Mesendoderm (in vitro differentiated cells): ENCODE results near the gene FER1L5.

Experiments
- DNase-seq: peaks from one replicate; pipeline ENCODE4 v3.0.0; 2013
- H2AK5ac ChIP-seq: 2 replicates; pipeline ENCODE4 v1.6.1; 2013; ENCODE audit warnings: low read length, inconsistent platforms
- H2BK120ac ChIP-seq: 2 replicates; pipeline ENCODE4 v1.6.1; 2013; ENCODE audit warnings: low read depth, mild to moderate bottlenecking, low read length, moderate library complexity, mixed read lengths
- H2BK15ac ChIP-seq: replicated peaks from 2 replicates; pipeline ENCODE4 v1.6.1; 2013; ENCODE audit warnings: low read depth, mild to moderate bottlenecking, moderate library complexity
- H2BK5ac ChIP-seq: 2 replicates; pipeline ENCODE4 v1.6.1; 2013; ENCODE audit warnings: low read length, inconsistent platforms
- H3K18ac ChIP-seq: 2 replicates; pipeline ENCODE4 v1.6.1; 2013; ENCODE audit warnings: mild to moderate bottlenecking, low read length, mixed read lengths
- H3K23ac ChIP-seq: one replicate; pipeline ENCODE4 v1.6.1; 2013; ENCODE audit warnings: low read length
- H3K27ac ChIP-seq: 2 replicates; pipeline ENCODE4 v1.5.1; 2013; ENCODE audit warnings: low read depth, mild to moderate bottlenecking, inconsistent platforms, low read length, moderate library complexity
- H3K27me3 ChIP-seq: 2 replicates; pipeline ENCODE4 v1.6.1; 2013; ENCODE audit warnings: low read length, control low read depth, mild to moderate bottlenecking, inconsistent platforms; ENCODE audit not compliant: insufficient read depth, poor library complexity
- H3K36me3 ChIP-seq: 2 replicates; pipeline ENCODE4 v1.6.1; 2013; ENCODE audit warnings: low read length, inconsistent platforms; ENCODE audit not compliant: control insufficient read depth, insufficient read depth
- H3K4ac ChIP-seq: one replicate; pipeline ENCODE4 v1.6.1; 2013; ENCODE audit warnings: low read depth, mild to moderate bottlenecking, low read length, moderate library complexity
- H3K4me1 ChIP-seq: 2 replicates; pipeline ENCODE4 v1.6.1; 2013; ENCODE audit warnings: low read depth, low read length, inconsistent platforms; ENCODE audit not compliant: control insufficient read depth
- H3K4me2 ChIP-seq: 2 replicates; pipeline ENCODE4 v1.6.1; 2013; ENCODE audit warnings: low read length
- H3K4me3 ChIP-seq: 2 replicates; pipeline ENCODE4 v1.5.1; 2013; ENCODE audit warnings: mild to moderate bottlenecking, low read length
- H3K56ac ChIP-seq: one replicate; pipeline ENCODE4 v1.6.1; 2013; ENCODE audit warnings: low read length
- H3K79me1 ChIP-seq: 2 replicates; pipeline ENCODE4 v1.6.1; 2013; ENCODE audit warnings: low read length, inconsistent platforms
- H3K79me2 ChIP-seq: 2 replicates; pipeline ENCODE4 v1.6.1; 2013; ENCODE audit warnings: mild to moderate bottlenecking, low read length; ENCODE audit not compliant: control insufficient read depth, insufficient read depth
- H3K9ac ChIP-seq: 2 replicates; pipeline ENCODE4 v1.6.1; 2013; ENCODE audit warnings: low read length, inconsistent platforms
- H4K5ac ChIP-seq: one replicate; pipeline ENCODE4 v1.6.1; 2013; ENCODE audit warnings: low read length
- H4K8ac ChIP-seq: one replicate; pipeline ENCODE4 v1.6.1; 2013; ENCODE audit warnings: low read depth, mild to moderate bottlenecking, control low read depth, low read length, moderate library complexity
- whole genome bisulfite sequencing: extraction: QIAGEN DNeasy Blood & Tissue Kit; methylation state at CpG from one replicate; pipeline ENCODE4 v1.1.7; 2013; ENCODE audit warnings: low lambda C conversion rate, missing lambda C conversion rate; ENCODE audit not compliant: insufficient coverage; ENCODE audit errors: extremely low coverage; 5-methylcytosine and 5-hydroxymethylcytosine counted together

FER1L5 gene

DNA sequence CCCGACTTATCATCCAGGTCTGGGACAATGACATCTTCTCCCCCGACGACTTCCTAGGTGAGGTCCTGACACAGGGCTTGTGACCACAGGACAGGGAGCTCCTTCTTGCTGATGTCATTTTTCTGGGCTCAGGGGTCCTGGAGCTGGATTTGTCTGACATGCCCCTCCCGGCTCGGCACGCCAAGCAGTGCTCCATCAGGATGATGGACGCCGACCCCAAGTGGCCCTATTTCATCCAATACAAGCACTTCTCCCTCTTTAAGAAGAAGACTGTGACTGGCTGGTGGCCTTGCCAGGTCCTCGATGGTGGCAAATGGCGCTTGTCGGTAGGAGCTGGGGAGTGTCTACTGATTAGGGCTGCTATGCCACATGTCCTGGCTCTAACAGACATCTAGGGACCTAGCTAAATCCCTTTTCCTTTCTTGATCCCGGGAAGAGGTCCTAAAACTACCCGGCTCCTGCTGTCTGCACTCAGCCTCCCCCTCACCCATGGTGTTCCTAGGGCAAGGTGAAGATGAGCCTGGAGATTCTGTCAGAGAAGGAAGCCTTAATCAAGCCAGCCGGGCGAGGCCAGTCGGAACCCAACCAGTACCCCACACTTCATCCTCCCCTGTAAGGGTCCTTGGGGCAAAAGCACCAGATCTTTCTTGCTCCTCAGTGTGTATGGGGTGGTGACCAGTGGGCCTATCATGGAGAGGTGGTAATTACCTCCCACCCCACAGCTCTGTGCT is 60.6 kb downstream of the FER1L5 start:
- Histone ChIP-seq H3K79me1 (no peaks in the 10 kb centered on the region), H4K8ac (no peak overlapping the region)
- no CpG with 5 or more reads among the region's 16 CpGs for WGBS

DNA sequence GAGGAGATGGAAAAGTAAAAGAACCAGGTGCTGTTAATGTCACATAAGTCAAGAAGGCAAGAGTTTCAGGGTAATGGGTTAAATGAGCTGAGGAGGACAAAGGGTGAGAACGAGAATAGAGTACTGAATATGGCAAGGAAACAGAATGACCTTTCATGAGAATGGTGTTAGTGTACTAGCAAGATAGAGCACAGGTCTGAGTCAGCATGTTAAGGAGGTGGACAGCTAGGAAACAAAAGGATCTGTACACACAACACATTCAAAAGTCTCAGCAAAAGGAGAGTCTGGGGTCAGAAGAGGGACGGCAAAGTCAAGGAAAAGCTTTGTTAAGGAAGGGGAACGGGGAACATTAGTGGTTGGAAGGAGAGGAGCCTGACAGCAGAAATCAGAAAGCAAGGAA is 68.4 kb downstream of the FER1L5 start:
- Histone ChIP-seq H3K4me3 (no peak overlapping the region), H3K27me3 (no peaks in the 10 kb centered on the region), H4K5ac (no peak overlapping the region), H2AK5ac (no peak overlapping the region), H3K79me2 (no peaks in the 10 kb centered on the region), H3K56ac (no peak overlapping the region), H3K9ac (no peak overlapping the region), H3K27ac (no peak overlapping the region), H3K23ac (no peak overlapping the region), H2BK5ac (no peak overlapping the region), H3K4ac (no peak overlapping the region), H3K4me2 (no peak overlapping the region), H2BK120ac (no peak overlapping the region), H3K4me1 (no peaks in the 10 kb centered on the region), H4K8ac (no peak overlapping the region), H2BK15ac (no peak overlapping the region), H3K79me1 (no peaks in the 10 kb centered on the region), H3K36me3 (peaks cover 17% of the 10 kb centered on the region), H3K18ac (no peak overlapping the region)
- WGBS, result no CpG with 5 or more reads among the region's 3 CpGs
- DNase-seq, result no peak

More for the DNA sequence above, 60.6 kb downstream of the FER1L5 start:
- Histone ChIP-seq H2BK15ac (no peak overlapping the region), H3K27ac (no peak overlapping the region), H4K5ac (no peak overlapping the region), H3K23ac (no peak overlapping the region), H3K79me2 (no peaks in the 10 kb centered on the region), H3K18ac (no peak overlapping the region), H3K4me1 (no peaks in the 10 kb centered on the region), H2BK5ac (no peak overlapping the region), H2AK5ac (no peak overlapping the region), H3K9ac (no peak overlapping the region), H3K4me3 (no peak overlapping the region), H3K4ac (no peak overlapping the region), H3K27me3 (no peaks in the 10 kb centered on the region), H3K36me3 (peaks cover 5% of the 10 kb centered on the region), H3K56ac (no peak overlapping the region), H3K4me2 (no peak overlapping the region), H2BK120ac (no peak overlapping the region)
- no peak for DNase-seq

DNA sequence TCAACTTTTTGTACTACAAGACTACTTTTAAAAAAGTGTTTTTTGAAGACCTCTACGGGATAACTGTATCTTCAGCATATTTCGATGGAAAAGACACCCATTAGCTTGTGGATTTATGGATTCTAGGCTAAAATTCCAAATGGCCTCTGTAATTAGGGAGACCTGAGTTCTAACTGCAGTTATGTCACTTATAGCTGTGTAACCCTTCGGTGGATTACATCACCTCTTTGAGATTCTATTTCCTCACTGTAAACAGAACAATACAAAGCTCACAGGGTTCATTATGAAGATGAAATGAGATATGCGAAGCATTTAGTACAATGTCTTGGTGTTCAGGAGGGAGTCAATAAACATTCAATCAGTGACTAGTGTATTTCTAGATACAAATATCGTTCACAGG is 73.1 kb downstream of the FER1L5 start:
- H3K79me2 ChIP-seq, result no peaks in the 10 kb centered on the region
- H3K27me3 ChIP-seq, result no peaks in the 10 kb centered on the region
- H3K9ac ChIP-seq, result no peak overlapping the region
- no peak overlapping the region for H3K56ac ChIP-seq
- no peak overlapping the region for H3K18ac ChIP-seq
- WGBS, result no CpG with 5 or more reads among the region's 5 CpGs
- no peak overlapping the region for H2BK120ac ChIP-seq
- H3K79me1 ChIP-seq, result no peaks in the 10 kb centered on the region
- no peak overlapping the region for H3K4ac ChIP-seq
- DNase-seq, result peak; percentile 51
- H4K5ac ChIP-seq, result no peak overlapping the region
- no peak overlapping the region for H3K4me2 ChIP-seq
- no peak overlapping the region for H2BK5ac ChIP-seq
- no peak overlapping the region for H2AK5ac ChIP-seq
- no peak overlapping the region for H3K27ac ChIP-seq
- no peak overlapping the region for H3K4me3 ChIP-seq
- H3K36me3 ChIP-seq, result peaks cover 8% of the 10 kb centered on the region
- no peak overlapping the region for H2BK15ac ChIP-seq
- H3K4me1 ChIP-seq, result no peaks in the 10 kb centered on the region
- H4K8ac ChIP-seq, result no peak overlapping the region
- no peak overlapping the region for H3K23ac ChIP-seq

DNA sequence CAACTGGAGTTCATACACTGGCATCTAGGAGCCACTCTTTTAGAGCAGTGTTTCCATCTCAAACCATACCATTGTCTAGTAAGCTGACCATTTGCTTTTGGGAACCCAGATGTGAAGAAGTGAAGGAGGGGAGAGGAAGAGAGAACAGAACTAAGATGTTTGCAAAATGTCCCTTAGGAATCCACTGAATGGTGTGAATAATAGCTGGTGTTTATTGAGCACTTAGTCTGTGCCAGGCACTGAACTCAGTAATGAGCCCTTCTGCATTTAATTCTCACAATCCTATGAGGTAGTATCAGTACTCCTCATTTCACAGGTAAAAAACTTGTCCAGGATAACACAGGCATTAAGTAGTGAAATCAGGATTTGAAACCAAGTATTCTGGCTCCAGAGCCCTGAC is 73.8 kb downstream of the FER1L5 start:
- Histone ChIP-seq H2BK120ac (no peak overlapping the region), H3K56ac (no peak overlapping the region), H3K79me1 (no peaks in the 10 kb centered on the region), H4K5ac (no peak overlapping the region), H3K23ac (no peak overlapping the region), H2BK5ac (no peak overlapping the region), H3K18ac (no peak overlapping the region), H3K4me3 (no peak overlapping the region), H3K79me2 (no peaks in the 10 kb centered on the region), H3K27me3 (no peaks in the 10 kb centered on the region), H2AK5ac (no peak overlapping the region), H3K4me2 (no peak overlapping the region), H4K8ac (no peak overlapping the region), H2BK15ac (no peak overlapping the region), H3K27ac (no peak overlapping the region), H3K4me1 (no peaks in the 10 kb centered on the region), H3K36me3 (peaks cover 3% of the 10 kb centered on the region), H3K4ac (no peak overlapping the region), H3K9ac (no peak overlapping the region)
- no peak for DNase-seq

DNA sequence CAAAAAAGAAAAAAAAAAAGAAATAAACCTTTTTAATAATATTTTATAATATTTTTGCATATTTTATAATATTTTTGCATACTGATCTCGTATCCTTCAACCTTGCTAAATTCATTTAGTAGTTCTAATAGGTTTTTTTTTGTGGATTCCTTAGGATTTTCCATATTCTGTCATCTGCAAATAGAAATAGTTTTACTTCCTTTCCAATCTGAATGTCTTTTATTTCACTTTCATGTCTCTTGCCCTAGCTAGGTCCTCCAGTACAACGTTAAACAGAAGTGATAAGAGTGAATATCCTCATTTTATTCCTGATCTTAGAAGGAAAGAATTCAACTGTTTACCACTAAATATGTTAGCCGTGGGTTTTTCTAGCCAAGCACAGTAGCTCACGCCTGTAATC is 83.6 kb downstream of the FER1L5 start:
- H3K4ac ChIP-seq, result no peak overlapping the region
- no peaks in the 10 kb centered on the region for H3K4me1 ChIP-seq
- no peak overlapping the region for H4K5ac ChIP-seq
- H2AK5ac ChIP-seq, result no peak overlapping the region
- no peak overlapping the region for H3K9ac ChIP-seq
- no peak overlapping the region for H4K8ac ChIP-seq
- H3K36me3 ChIP-seq, result peaks cover 9% of the 10 kb centered on the region
- H3K27ac ChIP-seq, result no peak overlapping the region
- no peak overlapping the region for H3K18ac ChIP-seq
- H3K23ac ChIP-seq, result no peak overlapping the region
- no peaks in the 10 kb centered on the region for H3K27me3 ChIP-seq
- no peak overlapping the region for H3K56ac ChIP-seq
- DNase-seq, result no peak
- no peak overlapping the region for H3K4me2 ChIP-seq
- no peak overlapping the region for H2BK15ac ChIP-seq
- H3K79me2 ChIP-seq, result no peaks in the 10 kb centered on the region
- H2BK120ac ChIP-seq, result no peak overlapping the region
- H3K79me1 ChIP-seq, result no peaks in the 10 kb centered on the region
- H2BK5ac ChIP-seq, result no peak overlapping the region
- no peak overlapping the region for H3K4me3 ChIP-seq
- WGBS, result no CpG with 5 or more reads among the region's 4 CpGs

DNA sequence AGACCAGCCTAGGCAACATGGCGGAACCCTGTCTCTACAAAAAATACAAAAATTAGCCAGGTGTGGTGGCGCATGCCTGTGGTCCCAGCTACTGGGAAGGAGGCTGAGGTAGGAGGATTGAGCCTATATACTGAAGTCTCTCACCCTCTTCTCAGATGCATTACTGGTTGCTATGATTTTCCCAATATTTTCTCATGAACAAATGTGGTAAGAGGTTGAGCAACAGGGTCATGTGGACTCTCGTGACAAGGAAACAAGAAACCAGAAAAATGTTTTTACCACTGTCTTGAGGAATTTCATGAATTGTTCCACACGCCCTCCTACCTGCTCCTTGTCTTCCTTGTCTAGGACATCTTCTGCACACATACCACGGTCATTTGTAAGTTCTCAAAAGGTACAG is 84.9 kb downstream of the FER1L5 start:
- Histone ChIP-seq H3K4me3 (no peak overlapping the region), H3K27me3 (no peaks in the 10 kb centered on the region), H2BK120ac (no peak overlapping the region), H2BK5ac (no peak overlapping the region), H3K4me2 (no peak overlapping the region), H2AK5ac (no peak overlapping the region), H3K4ac (no peak overlapping the region), H4K5ac (no peak overlapping the region), H3K79me1 (no peaks in the 10 kb centered on the region), H3K36me3 (peaks cover 9% of the 10 kb centered on the region), H3K56ac (no peak overlapping the region), H3K4me1 (no peaks in the 10 kb centered on the region), H3K23ac (no peak overlapping the region), H3K27ac (no peak overlapping the region), H4K8ac (no peak overlapping the region), H3K9ac (no peak overlapping the region), H2BK15ac (no peak overlapping the region), H3K79me2 (no peaks in the 10 kb centered on the region), H3K18ac (no peak overlapping the region)
- no CpG with 5 or more reads among the region's 5 CpGs for WGBS
- DNase-seq, result no peak
